NB4 (cell line): ENCODE data around the gene JAZF1.
"Not testable (repeated sequence)": the region's sequence is repeated elsewhere in the genome, so short reads cannot be mapped to it uniquely, and the experiment has no call there.

Source experiments
- DNase-seq: peaks from one replicate; pipeline ENCODE4 v3.0.0; 2010; ENCODE audit warnings: low read depth
- H3K4me3 ChIP-seq: one replicate; pipeline ENCODE4 v1.5.1; 2011; ENCODE audit warnings: mild to moderate bottlenecking, low read depth, low read length, moderate library complexity
- MAX ChIP-seq: IDR thresholded peaks from 2 replicates; pipeline ENCODE4 v1.6.1; 2011; ENCODE audit warnings: low read depth, low read length
- MYC ChIP-seq: IDR thresholded peaks from 2 replicates; pipeline ENCODE4 v1.6.1; 2011; ENCODE audit warnings: low read depth, low read length
- POLR2A ChIP-seq: IDR thresholded peaks from 2 replicates; pipeline ENCODE4 v1.6.1; 2011; ENCODE audit warnings: mild to moderate bottlenecking; ENCODE audit not compliant: insufficient read length; ENCODE audit errors: extremely low read depth
- TF ChIP-seq, protein P1 (sequence below): IDR thresholded peaks from one replicate; pipeline ENCODE4 v1.5.1; 2012; ENCODE audit warnings: low read depth, low read length

The JAZF1 gene

DNA sequence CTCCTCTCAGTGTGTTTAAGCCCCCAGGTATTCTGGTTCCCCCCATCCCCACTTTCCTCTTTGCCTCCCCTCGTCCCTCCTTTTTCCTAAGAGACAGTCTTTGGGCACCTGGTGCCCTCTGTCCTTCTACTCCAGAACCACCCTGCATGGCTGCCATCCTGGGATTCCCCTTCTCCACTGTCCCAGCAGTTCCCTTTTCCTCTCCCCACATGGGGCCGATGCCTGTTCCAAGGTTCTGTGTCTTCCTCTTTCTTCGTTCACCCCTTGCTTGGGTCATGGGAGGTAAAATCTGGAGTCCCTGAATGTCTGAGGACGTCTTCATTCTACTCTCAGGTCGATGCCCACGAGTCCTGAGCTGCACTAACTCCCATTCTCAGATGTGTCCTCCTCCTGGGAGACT lies 319.8 kb downstream of the JAZF1 start:
- TF ChIP-seq MAX = no peak
- DNase-seq = no peak
- no peak overlapping the region for H3K4me3 ChIP-seq

DNA sequence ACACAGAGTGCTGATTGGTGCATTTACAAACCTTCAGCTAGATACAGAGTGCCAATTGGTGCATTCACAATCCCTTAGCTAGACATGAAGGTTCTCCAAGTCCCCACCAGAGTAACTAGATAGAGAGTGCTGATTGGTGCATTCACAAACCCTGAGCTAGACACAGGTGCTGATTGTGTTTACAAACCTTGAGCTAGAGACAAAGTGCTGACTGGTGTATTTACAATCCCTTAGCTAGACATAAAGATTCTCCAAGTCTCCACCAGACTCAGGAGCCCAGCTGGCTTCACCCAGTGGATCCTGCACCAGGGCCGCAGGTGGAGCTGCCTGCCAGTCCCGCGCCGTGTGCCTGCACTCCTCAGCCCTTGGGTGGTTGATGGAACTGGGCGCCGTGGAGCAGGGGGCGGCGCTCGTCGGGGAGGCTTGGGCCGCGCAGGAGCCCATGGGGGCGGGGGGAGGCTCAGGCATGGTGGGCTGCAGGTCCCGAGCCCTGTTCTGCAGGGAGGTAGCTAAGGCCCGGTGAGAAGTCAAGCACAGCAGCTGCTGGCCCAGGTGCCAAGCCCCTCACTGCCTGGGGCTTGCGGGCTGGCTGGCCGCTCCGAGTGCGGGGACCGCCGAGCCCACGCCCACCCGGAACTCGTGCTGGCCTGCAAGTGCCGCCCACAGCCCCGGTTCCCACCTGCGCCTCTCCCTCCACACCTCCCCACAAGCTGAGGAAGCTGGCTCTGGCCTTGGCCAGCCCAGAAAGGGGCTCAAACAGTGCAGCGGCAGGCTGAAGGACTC lies 323.7 kb downstream of the JAZF1 start:
- not testable (repeated sequence) for DNase-seq

DNA sequence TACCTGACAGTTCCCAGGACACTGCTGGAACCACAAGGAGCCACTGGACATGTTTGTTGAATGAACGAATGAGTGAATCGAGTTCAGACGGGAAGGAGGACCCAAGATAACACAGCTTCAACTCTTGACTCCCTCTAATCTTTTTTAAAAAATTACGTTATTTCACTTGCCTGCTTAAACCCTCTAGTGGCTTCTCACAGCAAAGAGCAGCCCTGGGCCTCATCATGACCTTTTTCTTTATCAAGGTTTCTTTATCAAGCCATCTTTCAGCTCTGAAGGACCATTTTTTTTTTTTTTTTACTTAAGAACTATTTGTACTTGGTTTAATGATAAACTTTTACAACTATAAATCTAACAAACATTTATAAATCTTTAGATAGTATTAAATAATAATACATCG lies 330.1 kb downstream of the JAZF1 start:
- TF ChIP-seq POLR2A (no peak), MAX (no peak), MYC (no peak)
- TF ChIP-seq, protein P1, sequence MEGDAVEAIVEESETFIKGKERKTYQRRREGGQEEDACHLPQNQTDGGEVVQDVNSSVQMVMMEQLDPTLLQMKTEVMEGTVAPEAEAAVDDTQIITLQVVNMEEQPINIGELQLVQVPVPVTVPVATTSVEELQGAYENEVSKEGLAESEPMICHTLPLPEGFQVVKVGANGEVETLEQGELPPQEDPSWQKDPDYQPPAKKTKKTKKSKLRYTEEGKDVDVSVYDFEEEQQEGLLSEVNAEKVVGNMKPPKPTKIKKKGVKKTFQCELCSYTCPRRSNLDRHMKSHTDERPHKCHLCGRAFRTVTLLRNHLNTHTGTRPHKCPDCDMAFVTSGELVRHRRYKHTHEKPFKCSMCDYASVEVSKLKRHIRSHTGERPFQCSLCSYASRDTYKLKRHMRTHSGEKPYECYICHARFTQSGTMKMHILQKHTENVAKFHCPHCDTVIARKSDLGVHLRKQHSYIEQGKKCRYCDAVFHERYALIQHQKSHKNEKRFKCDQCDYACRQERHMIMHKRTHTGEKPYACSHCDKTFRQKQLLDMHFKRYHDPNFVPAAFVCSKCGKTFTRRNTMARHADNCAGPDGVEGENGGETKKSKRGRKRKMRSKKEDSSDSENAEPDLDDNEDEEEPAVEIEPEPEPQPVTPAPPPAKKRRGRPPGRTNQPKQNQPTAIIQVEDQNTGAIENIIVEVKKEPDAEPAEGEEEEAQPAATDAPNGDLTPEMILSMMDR = no peak
- H3K4me3 ChIP-seq = no peak overlapping the region
- DNase-seq = no peak

More for the DNA sequence above, 323.7 kb downstream of the JAZF1 start:
- H3K4me3 ChIP-seq = not testable (repeated sequence)

DNA sequence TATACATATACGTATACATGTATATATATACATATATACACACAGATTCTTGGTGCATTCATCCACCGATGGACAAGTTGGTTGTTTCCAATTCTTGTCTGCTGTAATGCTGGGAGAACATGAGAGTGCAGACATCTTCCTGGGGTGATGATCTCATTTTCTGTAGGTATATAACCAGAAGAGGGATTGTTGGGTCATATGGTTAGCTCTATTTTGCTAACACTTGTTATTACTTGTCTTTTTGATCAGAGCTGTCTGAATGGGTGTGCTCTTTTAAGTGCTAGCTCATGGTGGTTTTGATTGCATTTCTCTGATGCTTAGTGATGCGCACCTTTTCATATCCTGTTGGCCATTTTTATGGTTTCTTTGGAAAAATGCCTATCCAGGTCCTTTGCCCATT lies 334.2 kb downstream of the JAZF1 start:
- no peak for TF ChIP-seq MAX
- TF ChIP-seq, protein P1 = no peak
- no peak for TF ChIP-seq POLR2A
- TF ChIP-seq MYC = no peak
- DNase-seq = no peak
- H3K4me3 ChIP-seq = no peak overlapping the region

DNA sequence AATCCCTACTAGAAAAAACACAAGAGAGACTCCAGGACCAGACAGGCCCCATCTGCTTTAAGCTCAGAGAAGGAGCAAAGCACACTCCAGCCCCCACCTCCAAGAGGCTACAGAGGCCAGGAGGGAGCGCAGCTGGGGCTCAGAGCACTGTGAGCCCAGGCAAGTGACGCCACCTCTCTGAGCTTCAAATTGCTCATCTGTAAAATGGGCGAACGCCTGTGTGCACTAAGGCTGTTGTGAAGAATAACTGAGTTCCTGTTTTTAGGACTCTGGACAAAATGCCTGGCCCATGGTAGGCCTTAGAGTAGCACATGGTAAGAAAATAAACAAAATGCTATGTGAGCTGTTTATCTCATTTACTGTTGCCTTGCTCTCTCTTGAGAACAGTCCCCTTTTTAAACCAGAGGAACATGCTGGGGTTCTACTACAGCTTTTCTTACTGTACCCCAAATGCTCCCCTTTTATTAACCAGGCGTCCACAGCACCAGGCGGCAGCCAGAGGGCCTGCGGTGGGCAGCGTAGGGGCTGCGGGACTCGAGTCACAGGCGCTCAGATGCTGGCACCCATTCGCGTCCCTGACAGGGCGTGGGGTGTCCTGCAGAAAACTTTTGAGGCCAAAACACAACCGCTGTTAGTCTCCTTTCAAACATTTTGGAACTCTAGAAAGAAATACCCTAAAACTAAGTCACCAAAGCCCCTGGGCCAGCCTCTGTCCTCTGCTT lies 336.9 kb downstream of the JAZF1 start:
- no peak for TF ChIP-seq MAX
- TF ChIP-seq POLR2A = no peak
- no peak for TF ChIP-seq MYC
- TF ChIP-seq, protein P1 = no peak
- no peak for DNase-seq
- no peak overlapping the region for H3K4me3 ChIP-seq

DNA sequence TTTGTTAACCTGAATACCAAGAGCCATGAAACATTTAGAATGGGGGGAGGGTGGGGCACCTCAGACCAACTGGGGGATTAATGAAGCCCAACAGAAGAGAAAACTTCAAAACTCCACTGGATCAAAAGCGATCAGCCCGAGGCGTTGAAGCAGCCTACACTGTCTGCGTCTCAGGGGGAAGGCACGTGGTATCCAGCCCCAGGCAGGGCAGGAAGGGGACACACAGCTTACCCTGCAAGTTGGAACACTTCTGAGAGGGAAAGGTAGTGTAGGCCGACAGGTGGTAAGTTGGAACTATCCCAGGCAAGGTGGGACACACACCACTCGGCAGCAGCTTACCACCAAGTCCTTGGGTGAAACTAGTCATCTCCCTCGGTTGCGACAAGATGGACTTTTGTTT lies 337.7 kb downstream of the JAZF1 start:
- H3K4me3 ChIP-seq = no peak overlapping the region
- no peak for DNase-seq
- TF ChIP-seq MYC = no peak
- TF ChIP-seq, protein P1 = no peak
